G401 (cell line): ENCODE data around the gene OOSP4A. TPM values are rescaled to one million over a fixed set of nuclear protein-coding genes. Genes with fewer than 3 reads are reported as not detected.
A peak's percentile ranks its signal among the peaks of the same experiment; 100 is the strongest.

ENCODE experiments used
- DNase-seq: peaks from one replicate; pipeline ENCODE4 v3.0.0-alpha.2; 2015; ENCODE audit warnings: low spot score
- in situ Hi-C: cut with HindIII; loops from 2 replicates; pipeline ENCODE4 v1.10.0; 2016; ENCODE audit warnings: low sequenced_read_pairs, mixed read lengths
- total RNA-seq: library from RNA; depleted of rRNA; stranded (reverse); fragments of >200 nt; shearing (Covaris generic); gene quantifications from 2 replicates; pipeline ENCODE4 v1.2.3, GENCODE V29; 2014; rRNA removed

The OOSP4A gene
- not detected in 2 replicates for total RNA-seq

DNA sequence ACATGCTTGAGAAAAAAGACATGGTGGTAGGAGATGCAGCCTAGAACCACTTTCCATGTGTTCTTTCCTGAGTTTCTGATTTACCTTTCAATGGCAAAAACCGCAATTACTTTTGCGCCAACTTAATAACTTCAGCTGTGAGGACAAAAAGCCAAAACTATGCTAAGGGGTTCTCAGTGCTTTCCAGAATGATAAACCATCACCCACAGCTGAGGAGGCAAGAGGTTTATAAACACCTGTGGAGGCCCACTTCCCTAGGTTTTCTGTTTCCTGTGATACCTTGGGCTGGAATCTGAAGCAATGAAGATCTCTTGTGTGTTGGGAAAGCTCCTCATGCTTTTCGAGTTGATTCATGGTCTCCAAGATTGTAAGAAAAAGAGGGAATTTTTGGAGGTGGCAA is at the start of gene OOSP4A:
Gene OOSP4A, plus strand, starts transcription at position 301 of the 400 bp plus-strand sequence. Its CDS starts 0 bp downstream, at position 301.
- no peak for DNase-seq
- in situ Hi-C loops: no loop called here

DNA sequence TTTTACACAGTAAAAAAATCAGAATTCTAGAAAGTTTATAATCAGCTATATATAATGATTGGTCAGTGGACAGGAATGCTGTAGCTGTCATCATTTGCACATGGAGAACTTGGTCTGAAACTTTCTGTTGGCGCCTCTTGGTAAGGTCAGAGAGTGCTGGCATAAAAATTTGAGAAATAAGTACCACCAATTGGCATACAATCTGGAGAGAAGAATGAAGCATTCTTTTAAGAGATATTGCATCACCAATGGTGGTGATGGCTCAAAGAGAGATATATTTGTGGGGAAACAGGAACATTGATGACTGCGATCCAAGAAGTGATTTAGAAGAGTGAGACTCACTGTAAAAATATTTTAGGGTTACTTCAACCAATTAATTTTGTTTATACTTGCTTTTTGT is 45.4 kb upstream of the OOSP4A start:
- no peak for DNase-seq
- in situ Hi-C loops: no loop called here

DNA sequence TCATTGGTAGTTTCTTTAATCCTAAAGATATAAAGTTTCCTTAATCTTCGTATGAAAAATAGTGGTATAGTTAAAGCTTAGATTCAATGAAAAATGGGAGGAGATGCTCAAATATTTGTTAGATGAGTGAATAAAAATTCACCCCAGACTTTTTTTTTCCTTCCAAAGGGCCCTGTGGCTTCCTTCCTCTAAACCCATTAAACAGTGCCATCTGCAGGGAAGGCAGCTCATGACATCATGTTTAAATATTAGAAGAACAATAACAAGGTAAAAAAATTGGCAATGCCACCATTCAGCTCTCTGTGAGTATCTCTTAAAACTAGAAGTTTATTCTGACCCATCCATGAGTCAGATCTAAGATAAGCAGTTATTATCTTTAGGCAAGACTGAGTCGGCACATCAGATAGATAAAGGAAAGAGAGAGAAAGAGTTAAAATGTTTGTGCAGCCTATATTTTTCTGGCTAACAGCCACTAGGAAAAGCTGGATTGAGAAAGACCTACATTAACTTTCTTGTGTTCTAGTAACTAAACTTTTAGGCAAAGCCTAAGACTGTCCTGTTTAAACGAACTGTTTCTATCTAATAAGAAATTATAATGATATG is 44.7 kb upstream of the OOSP4A start:
- DNase-seq: peak; percentile 1
- in situ Hi-C loops: no loop called here

- DNase-seq: no peak
These were observed 40.0 kb upstream of the OOSP4A start for GRCh38 chr11:59923813-59924212.

DNA sequence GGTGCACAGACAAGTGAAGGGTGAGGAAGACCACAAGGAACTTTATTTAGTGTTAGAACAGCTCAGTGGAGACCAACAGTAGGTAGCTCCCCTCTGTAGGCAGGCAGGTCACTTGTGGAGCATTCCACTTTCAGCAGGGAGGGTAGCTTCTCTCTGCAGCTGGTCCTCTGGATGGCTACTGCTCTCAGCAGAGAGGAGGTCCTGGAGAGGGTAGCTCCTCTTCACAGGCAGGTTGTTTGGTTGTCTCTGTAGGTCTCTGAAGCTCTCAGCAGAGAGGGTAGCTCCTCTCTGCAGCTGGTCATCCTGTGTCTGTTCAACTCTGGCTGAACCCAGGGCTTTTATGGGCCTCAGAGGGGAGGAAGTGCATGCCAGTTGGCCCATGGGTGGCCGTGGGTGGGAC is 32.1 kb upstream of the OOSP4A start:
- no peak for DNase-seq

More at GRCh38 chr11:59923813-59924212, 40.0 kb upstream of the OOSP4A start:
- in situ Hi-C loops: no loop called here

DNA sequence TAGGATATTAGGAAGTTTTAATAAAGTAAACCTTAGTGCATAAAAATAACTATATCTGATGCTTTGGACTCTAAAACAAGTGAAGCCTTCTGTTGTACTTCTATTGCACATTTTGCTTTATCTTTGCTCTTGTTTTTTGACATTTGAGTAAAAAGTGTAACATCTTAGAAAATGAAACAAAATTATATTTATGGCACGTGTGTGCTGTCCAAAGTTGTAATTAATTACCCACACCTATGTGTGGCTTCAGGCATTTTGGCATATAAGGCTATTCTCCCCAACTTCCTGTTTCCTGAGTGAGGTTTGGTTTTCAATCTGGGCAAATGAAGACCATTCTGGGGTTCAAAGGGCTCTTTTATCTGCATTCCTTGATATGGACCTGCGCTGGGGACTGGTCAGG is 25.7 kb upstream of the OOSP4A start, which contains the start of gene OOSP1:
Gene OOSP1, plus strand, starts transcription at position 301 of the 400 bp plus-strand sequence. Its CDS starts 23 bp downstream, at position 324.
- in situ Hi-C loops: no loop called here
- DNase-seq: no peak

More for the DNA sequence above, 32.1 kb upstream of the OOSP4A start:
- in situ Hi-C loops: no loop called here

DNA sequence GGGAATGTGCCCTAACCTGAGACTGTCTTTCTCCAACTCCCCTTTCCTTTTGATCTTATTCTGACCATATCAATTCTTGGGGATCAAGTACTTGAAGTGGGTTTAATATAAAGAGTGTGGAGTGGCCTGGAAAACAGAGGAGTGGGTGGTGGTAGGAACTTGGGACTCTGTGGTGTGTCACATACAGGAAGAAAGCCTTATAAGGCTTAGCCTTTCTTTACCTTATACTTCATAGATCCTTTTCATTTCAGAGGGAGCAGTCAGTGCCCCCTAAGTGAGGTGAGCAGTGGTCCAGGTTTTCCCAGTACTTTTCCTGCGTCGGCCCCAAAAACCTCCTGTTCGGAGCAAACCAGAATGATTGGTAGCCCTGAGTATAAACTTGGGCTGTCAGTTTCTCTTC is 25.1 kb upstream of the OOSP4A start:
- no peak for DNase-seq
- in situ Hi-C loops: no loop called here

GRCh38 chr11:59939482-59939881 is 24.4 kb upstream of the OOSP4A start:
- no peak for DNase-seq
- in situ Hi-C loops: no loop called here

- no peak for DNase-seq
- in situ Hi-C loops: no loop called here
These were observed 22.7 kb upstream of the OOSP4A start for GRCh38 chr11:59941091-59941490.

DNA sequence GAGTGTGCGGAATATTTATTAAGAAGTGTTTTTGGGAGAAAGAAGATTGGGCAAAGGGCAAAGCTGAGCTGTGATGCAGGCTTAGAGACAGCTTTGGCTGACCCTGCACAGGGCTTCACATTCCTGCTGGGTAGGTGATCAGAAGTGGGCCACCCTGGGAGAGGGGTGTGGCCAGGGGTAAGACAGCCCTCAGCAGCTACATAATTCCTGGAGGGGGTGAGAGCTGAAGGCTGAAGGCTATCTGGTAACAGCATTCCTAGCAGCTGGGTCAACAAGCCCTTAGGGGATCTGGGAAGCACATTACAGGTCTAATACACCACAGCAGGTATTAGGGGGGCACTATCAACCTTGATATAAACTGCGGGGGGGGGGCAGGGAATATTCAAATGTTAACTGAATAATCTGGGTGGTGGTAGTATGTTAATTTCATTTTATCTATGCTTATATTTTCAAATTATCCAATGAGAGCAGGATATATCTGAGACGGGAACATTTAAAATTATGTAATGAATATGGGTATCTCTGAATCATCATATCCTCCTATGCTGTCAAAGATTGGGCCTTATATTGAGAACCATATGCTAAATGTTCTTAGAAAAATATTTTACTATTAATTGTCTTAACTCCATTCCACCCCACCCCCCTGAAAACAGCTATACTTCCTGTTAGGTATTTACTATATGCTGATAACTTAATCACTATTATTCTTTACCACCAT is 19.7 kb upstream of the OOSP4A start:
- DNase-seq: no peak
- in situ Hi-C loops: no loop called here

DNA sequence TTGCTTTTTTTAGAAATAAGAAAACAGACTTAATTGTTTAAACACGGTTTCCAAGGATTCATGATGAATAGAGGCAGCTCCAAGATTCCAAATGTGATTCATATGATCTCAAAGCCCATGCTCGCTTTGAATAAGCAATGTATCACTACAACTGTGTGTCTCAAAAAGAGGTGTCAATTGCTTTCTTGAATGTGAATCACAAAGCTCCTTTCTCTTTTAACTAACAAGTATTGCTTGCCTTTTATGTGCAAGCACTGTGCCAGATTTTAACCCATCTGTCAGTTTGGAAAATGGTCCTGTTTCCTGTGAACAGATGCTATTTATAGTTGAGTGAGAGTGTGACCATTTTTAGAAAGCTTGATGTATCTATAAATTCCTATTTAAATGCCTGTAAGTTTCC is 19.1 kb upstream of the OOSP4A start:
- in situ Hi-C loops: no loop called here
- peak; percentile 61 for DNase-seq

GRCh38 chr11:59953463-59954218 is 10.2 kb upstream of the OOSP4A start:
- DNase-seq: no peak
- in situ Hi-C loops: no loop called here

GRCh38 chr11:59954219-59954847 is 9.5 kb upstream of the OOSP4A start:
- no peak for DNase-seq
- in situ Hi-C loops: no loop called here

DNA sequence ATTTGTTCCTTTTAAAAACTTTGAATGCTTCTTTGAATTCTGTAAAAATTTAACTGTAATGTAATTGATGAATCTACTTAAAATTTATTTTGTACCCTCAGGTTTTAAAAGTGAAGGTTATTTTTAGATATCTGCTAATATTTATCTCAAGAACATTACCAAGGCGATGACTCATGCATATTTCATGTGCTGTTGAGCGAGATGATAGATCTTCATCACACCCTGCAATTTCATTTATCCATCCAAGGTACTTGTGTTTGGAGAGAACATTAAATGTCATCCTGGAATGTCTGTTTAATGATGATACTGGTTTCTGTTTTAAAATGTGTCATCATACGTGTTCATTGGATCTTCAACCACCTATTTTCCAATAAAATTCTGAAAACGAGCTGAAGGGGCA is 6.7 kb upstream of the OOSP4A start:
- in situ Hi-C loops: no loop called here
- DNase-seq: no peak

DNA sequence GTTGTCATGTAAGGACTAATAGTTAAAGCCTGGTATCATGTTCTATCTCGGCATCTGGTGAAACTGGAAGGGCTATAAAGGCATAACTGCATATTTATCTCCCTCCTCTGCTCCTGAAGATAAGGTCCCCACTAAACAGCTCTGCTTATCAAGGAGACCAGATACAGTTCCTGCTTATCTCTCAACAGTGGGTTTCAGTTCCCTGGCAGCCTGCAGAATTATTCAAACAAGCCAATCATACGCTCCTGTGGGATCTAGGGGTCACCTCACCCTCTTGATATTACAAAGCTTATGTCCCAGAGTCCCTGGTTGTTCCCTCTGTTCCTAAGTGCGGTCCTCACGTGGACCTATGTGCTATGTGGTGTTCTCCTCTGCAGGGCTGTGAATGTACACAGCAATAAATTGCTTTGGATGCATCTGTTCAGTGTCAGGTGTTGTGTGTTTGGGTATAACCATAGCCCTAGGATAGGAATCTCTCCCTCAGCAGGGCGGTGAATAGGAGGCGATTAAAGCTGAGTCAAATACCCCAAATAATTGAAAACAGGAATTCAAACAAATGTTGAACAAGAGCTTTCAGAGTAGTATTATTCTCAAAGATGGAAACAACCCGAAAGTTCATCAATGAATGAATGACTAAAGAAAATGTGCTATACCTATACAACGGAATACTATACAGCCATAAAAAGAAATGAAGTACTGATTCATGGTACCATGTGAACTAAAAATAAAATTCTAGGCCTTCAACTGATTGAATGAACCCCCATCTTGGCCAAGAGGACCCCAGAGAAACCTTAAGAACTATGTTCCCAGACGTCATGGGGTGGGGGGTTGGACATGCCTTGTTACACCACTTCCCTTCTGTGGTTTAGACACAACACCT is 3.1 kb upstream of the OOSP4A start:
- in situ Hi-C loops: no loop called here
- no peak for DNase-seq

GRCh38 chr11:59962107-59962482 is 1.7 kb upstream of the OOSP4A start:
- no peak for DNase-seq
- in situ Hi-C loops: no loop called here

DNA sequence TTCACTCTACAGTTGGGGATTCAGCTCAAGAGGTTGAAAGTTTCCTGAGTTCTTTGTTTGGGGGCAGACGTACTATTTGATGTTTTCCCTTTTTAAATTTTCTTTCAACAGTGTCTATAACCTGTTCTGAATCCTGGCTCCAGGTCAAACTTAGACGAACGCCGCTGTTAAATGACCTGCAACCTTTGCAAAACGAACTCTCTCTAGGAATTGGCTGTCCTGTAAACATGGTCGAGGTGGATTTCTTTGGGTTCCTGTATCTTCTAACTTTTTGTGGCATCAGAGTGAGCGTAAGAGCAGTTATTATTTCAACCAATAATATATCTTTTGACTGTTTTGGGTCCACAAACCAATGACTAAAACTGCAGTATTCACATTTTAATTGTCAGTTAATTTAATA is 1.6 kb downstream of the OOSP4A start:
- DNase-seq: no peak
- in situ Hi-C loops: no loop called here

GRCh38 chr11:59966201-59966600 is 2.4 kb downstream of the OOSP4A start:
- in situ Hi-C loops: no loop called here
- DNase-seq: no peak
